SU-DHL-6 (cell line): ENCODE results near the gene PGAP6.
"Not testable (repeated sequence)": the region's sequence is repeated elsewhere in the genome, so short reads cannot be mapped to it uniquely, and the experiment has no call there.

Experiments
- H2AFZ ChIP-seq: fragments of 200-600 bp; sonication (generic); 2 replicates; pipeline ENCODE4 v1.6.1; 2014; ENCODE audit warnings: low read depth, mild to moderate bottlenecking, moderate library complexity, mixed read lengths, antibody characterized with exemption, low read length; ENCODE audit not compliant: severe bottlenecking
- H3F3A ChIP-seq: fragments of 200-600 bp; shearing (Covaris generic); 2 replicates; pipeline ENCODE4 v1.6.0; 2016; ENCODE audit warnings: antibody characterized with exemption, mild to moderate bottlenecking; ENCODE audit not compliant: insufficient read depth
- H3K27ac ChIP-seq: fragments of 200-600 bp; sonication (generic); 2 replicates; pipeline ENCODE4 v1.5.1; 2016; ENCODE audit warnings: low read depth, mild to moderate bottlenecking, low read length, moderate library complexity, mixed read lengths
- H3K27me3 ChIP-seq: fragments of 200-600 bp; sonication (generic), shearing (Covaris generic); 2 replicates; pipeline ENCODE4 v1.6.0; 2014; ENCODE audit warnings: mild to moderate bottlenecking, low read length
- H3K36me3 ChIP-seq: fragments of 200-600 bp; sonication (generic); 2 replicates; pipeline ENCODE4 v1.6.1; 2014; ENCODE audit warnings: mild to moderate bottlenecking, low read length, mixed read lengths
- H3K4me2 ChIP-seq: fragments of 300-600, 200-600 bp; shearing (Covaris generic), sonication (generic); 2 replicates; pipeline ENCODE4 v1.6.0; 2014; ENCODE audit warnings: low read length, low read depth, mild to moderate bottlenecking; ENCODE audit not compliant: poor library complexity, severe bottlenecking
- H3K4me3 ChIP-seq: fragments of 200-600 bp; sonication (generic); 2 replicates; pipeline ENCODE4 v1.5.1; 2014; ENCODE audit warnings: antibody characterized with exemption, low read length, mild to moderate bottlenecking, mixed read lengths; ENCODE audit not compliant: insufficient read depth, poor library complexity, severe bottlenecking
- H3K79me2 ChIP-seq: fragments of 200-600 bp; sonication (generic); 2 replicates; pipeline ENCODE4 v1.6.1; 2014; ENCODE audit warnings: mild to moderate bottlenecking, low read length, moderate library complexity; ENCODE audit not compliant: insufficient read depth
- H3K9ac ChIP-seq: fragments of 200-600 bp; sonication (generic); 2 replicates; pipeline ENCODE4 v1.7.0; 2014; ENCODE audit warnings: mild to moderate bottlenecking, low read length
- H3K9me2 ChIP-seq: fragments of 200-600 bp; sonication (generic); replicated peaks from 2 replicates; pipeline ENCODE4 v1.6.1; 2014; ENCODE audit warnings: low read length; ENCODE audit not compliant: insufficient read depth
- H3K9me3 ChIP-seq: fragments of 200-600 bp; sonication (generic); 2 replicates; pipeline ENCODE4 v1.6.1; 2014; ENCODE audit warnings: low read length, mixed read lengths; ENCODE audit not compliant: insufficient read depth
- H4K20me1 ChIP-seq: fragments of 200-600 bp; sonication (generic); 2 replicates; pipeline ENCODE4 v1.6.1; 2014; ENCODE audit warnings: low read depth, mild to moderate bottlenecking, antibody characterized with exemption, low read length, moderate library complexity, mixed read lengths
- EZH2phosphoT487 ChIP-seq: fragments of 200-600 bp; sonication (generic), shearing (Covaris generic); conservative IDR thresholded peaks from 2 replicates; pipeline ENCODE4 v1.6.1; 2018; ENCODE audit warnings: mild to moderate bottlenecking, antibody characterized with exemption, low read length, moderate library complexity, mixed read lengths
- TF ChIP-seq, protein P1 (sequence below): fragments of 200-600 bp; sonication (generic); IDR thresholded peaks from one replicate; pipeline ENCODE4 v1.5.1; 2017; ENCODE audit warnings: antibody characterized with exemption, mild to moderate bottlenecking, low read length, moderate library complexity; ENCODE audit not compliant: insufficient read depth, poor library complexity, severe bottlenecking

The PGAP6 gene

GRCh38 chr16:350203-350602 is 31.6 kb downstream of the PGAP6 start:
- no peaks in the 10 kb centered on the region for H3K36me3 ChIP-seq
- H3K9ac ChIP-seq: no peak overlapping the region
- H2AFZ ChIP-seq: no peak overlapping the region
- no peaks in the 10 kb centered on the region for H3K27me3 ChIP-seq
- no peaks in the 10 kb centered on the region for H3K9me2 ChIP-seq
- TF ChIP-seq, protein P1, sequence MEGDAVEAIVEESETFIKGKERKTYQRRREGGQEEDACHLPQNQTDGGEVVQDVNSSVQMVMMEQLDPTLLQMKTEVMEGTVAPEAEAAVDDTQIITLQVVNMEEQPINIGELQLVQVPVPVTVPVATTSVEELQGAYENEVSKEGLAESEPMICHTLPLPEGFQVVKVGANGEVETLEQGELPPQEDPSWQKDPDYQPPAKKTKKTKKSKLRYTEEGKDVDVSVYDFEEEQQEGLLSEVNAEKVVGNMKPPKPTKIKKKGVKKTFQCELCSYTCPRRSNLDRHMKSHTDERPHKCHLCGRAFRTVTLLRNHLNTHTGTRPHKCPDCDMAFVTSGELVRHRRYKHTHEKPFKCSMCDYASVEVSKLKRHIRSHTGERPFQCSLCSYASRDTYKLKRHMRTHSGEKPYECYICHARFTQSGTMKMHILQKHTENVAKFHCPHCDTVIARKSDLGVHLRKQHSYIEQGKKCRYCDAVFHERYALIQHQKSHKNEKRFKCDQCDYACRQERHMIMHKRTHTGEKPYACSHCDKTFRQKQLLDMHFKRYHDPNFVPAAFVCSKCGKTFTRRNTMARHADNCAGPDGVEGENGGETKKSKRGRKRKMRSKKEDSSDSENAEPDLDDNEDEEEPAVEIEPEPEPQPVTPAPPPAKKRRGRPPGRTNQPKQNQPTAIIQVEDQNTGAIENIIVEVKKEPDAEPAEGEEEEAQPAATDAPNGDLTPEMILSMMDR: no peak
- no peak for TF ChIP-seq EZH2phosphoT487
- no peaks in the 10 kb centered on the region for H4K20me1 ChIP-seq
- no peak overlapping the region for H3K4me3 ChIP-seq
- peaks cover 39% of the 10 kb centered on the region for H3K79me2 ChIP-seq
- H3K9me3 ChIP-seq: no peaks in the 10 kb centered on the region
- H3K4me2 ChIP-seq: no peak overlapping the region
- no peaks in the 10 kb centered on the region for H3F3A ChIP-seq
- no peak overlapping the region for H3K27ac ChIP-seq

GRCh38 chr16:349211-349610 is 32.6 kb downstream of the PGAP6 start:
- Histone ChIP-seq H3K9ac (no peak overlapping the region), H3K9me3 (no peaks in the 10 kb centered on the region), H3F3A (no peaks in the 10 kb centered on the region), H3K79me2 (peaks cover 44% of the 10 kb centered on the region), H3K27me3 (no peaks in the 10 kb centered on the region), H3K4me3 (no peak overlapping the region), H4K20me1 (no peaks in the 10 kb centered on the region), H3K4me2 (no peak overlapping the region), H3K9me2 (no peaks in the 10 kb centered on the region), H2AFZ (no peak overlapping the region), H3K36me3 (no peaks in the 10 kb centered on the region), H3K27ac (no peak overlapping the region)
- TF ChIP-seq, protein P1: no peak
- no peak for TF ChIP-seq EZH2phosphoT487

GRCh38 chr16:348495-348894 is 33.3 kb downstream of the PGAP6 start:
- not testable (repeated sequence) for H3K4me2 ChIP-seq

GRCh38 chr16:347203-347602 is 34.6 kb downstream of the PGAP6 start:
- no peak overlapping the region for H3K4me3 ChIP-seq
- H3K27ac ChIP-seq: no peak overlapping the region
- H3K9me2 ChIP-seq: no peaks in the 10 kb centered on the region
- H3K9ac ChIP-seq: no peak overlapping the region
- H3K9me3 ChIP-seq: no peaks in the 10 kb centered on the region
- H4K20me1 ChIP-seq: no peaks in the 10 kb centered on the region
- H3K4me2 ChIP-seq: no peak overlapping the region
- no peaks in the 10 kb centered on the region for H3F3A ChIP-seq
- no peaks in the 10 kb centered on the region for H3K36me3 ChIP-seq
- TF ChIP-seq, protein P1: no peak
- no peak for TF ChIP-seq EZH2phosphoT487
- H3K27me3 ChIP-seq: no peaks in the 10 kb centered on the region
- H2AFZ ChIP-seq: no peak overlapping the region
- peaks cover 57% of the 10 kb centered on the region for H3K79me2 ChIP-seq

More at GRCh38 chr16:348495-348894, 33.3 kb downstream of the PGAP6 start:
- H3K9me3 ChIP-seq, H3K36me3 ChIP-seq, H2AFZ ChIP-seq, H3K27ac ChIP-seq, H3K9me2 ChIP-seq, H3K27me3 ChIP-seq, H3K9ac ChIP-seq, H3K4me3 ChIP-seq, H3F3A ChIP-seq, H4K20me1 ChIP-seq: not testable (repeated sequence)
- H3K79me2 ChIP-seq: peaks cover 49% of the 10 kb centered on the region
